Stimulated activated CD8-positive, alpha-beta memory T cell treated with anti-CD3 and anti-CD28 coated beads, Interleukin-4, amount 100 ng/mL, for 24 hours (primary cell): ENCODE results near the gene EIF6.
A peak's percentile ranks its signal among the peaks of the same experiment; 100 is the strongest.
"Not testable (repeated sequence)": the region's sequence is repeated elsewhere in the genome, so short reads cannot be mapped to it uniquely, and the experiment has no call there.

ENCODE experiments used
- DNase-seq: peaks from one replicate; pipeline ENCODE4 v3.0.0-alpha.2; 2020; ENCODE audit warnings: low read depth

The EIF6 gene

GRCh38 chr20:35284267-35284991, at the start of gene EIF6:
Gene EIF6 (minus strand): TSS chr20:35284772. CDS start chr20:35284487, 285 bp downstream.
- peak; percentile 74 for DNase-seq

GRCh38 chr20:35333606-35334005, 49.0 kb upstream of the EIF6 start:
- DNase-seq: no peak

- no peak for DNase-seq
Measured at GRCh38 chr20:35332540-35333200, 48.1 kb upstream of the EIF6 start.

GRCh38 chr20:35329435-35330139, 45.0 kb upstream of the EIF6 start:
- DNase-seq: peak; percentile 30

- DNase-seq: no peak
Measured at GRCh38 chr20:35328689-35329088, 44.1 kb upstream of the EIF6 start.

GRCh38 chr20:35328095-35328685, 43.6 kb upstream of the EIF6 start:
- no peak for DNase-seq

GRCh38 chr20:35327074-35327976, 42.8 kb upstream of the EIF6 start:
- no peak for DNase-seq

GRCh38 chr20:35326740-35327073, 42.1 kb upstream of the EIF6 start:
- no peak for DNase-seq

- DNase-seq: no peak
Measured at GRCh38 chr20:35326021-35326739, 41.6 kb upstream of the EIF6 start.

GRCh38 chr20:35325401-35325800, 40.8 kb upstream of the EIF6 start:
- DNase-seq: no peak

GRCh38 chr20:35320396-35321126, 36.0 kb upstream of the EIF6 start:
- no peak for DNase-seq

- DNase-seq: no peak
Measured at GRCh38 chr20:35319871-35320197, 35.3 kb upstream of the EIF6 start.

GRCh38 chr20:35319192-35319870, 34.8 kb upstream of the EIF6 start:
- no peak for DNase-seq

- no peak for DNase-seq
Measured at GRCh38 chr20:35318502-35319157, 34.1 kb upstream of the EIF6 start.

GRCh38 chr20:35317416-35318210, 33.0 kb upstream of the EIF6 start:
- DNase-seq: no peak

- DNase-seq: no peak
Measured at GRCh38 chr20:35316086-35316485, 31.5 kb upstream of the EIF6 start.

- not testable (repeated sequence) for DNase-seq
Measured at GRCh38 chr20:35315632-35316020, 31.1 kb upstream of the EIF6 start.

- DNase-seq: no peak
Measured at GRCh38 chr20:35314816-35315631, 30.5 kb upstream of the EIF6 start.
